Activated naive CD4-positive, alpha-beta T cell treated with anti-CD3 and anti-CD28 coated beads, Interleukin-2, amount 50 U/mL, for 72 hours (primary cell): ENCODE data around the gene PRKCQ. TPM values are rescaled to one million over a fixed set of nuclear protein-coding genes. Genes with fewer than 3 reads are reported as not detected.
"Not testable (repeated sequence)": the region's sequence is repeated elsewhere in the genome, so short reads cannot be mapped to it uniquely, and the experiment has no call there.

Experiments used
- ATAC-seq, 2 donors: fragments of 150-1000 bp; cut with Tn5 transposase; 2 replicates each; pipeline ENCODE4 v1.10.0; 2021; ENCODE audit warnings: mild to moderate bottlenecking in 2 of 2, moderate library complexity in 2 of 2
- DNase-seq, 2 donors: peaks; one replicate each; pipeline ENCODE4 v3.0.0; 2021 to 2022; ENCODE audit warnings: low spot score in 2 of 2
- H3K27ac Mint-ChIP-seq, 2 donors: one replicate each; pipeline ENCODE4 v1.8.0; 2022; ENCODE audit warnings: mild to moderate bottlenecking in 2 of 2, mixed read lengths in 2 of 2
- H3K36me3 Mint-ChIP-seq, 2 donors: one replicate each; pipeline ENCODE4 v1.8.0; 2022; ENCODE audit warnings: mixed read lengths in 2 of 2
- H3K9me3 Mint-ChIP-seq, 2 donors: one replicate each; pipeline ENCODE4 v1.8.0; 2022; ENCODE audit warnings: mixed read lengths in 2 of 2
- total RNA-seq, 2 donors: library from RNA; stranded (reverse); gene quantifications; one replicate each; pipeline ENCODE4 v1.2.3, GENCODE V29; 2022

The PRKCQ gene
- total RNA-seq, 2 donors from 2014 or later: 27.5 to 48.4 TPM

GRCh38 chr10:6439875-6440274 is 140.2 kb downstream of the PRKCQ start:
- peak overlapping the region in 1 of 2 donors; percentile 80 for H3K27ac Mint-ChIP-seq
- not testable (repeated sequence) for H3K9me3 Mint-ChIP-seq
- peaks cover 15 to 34% of the 10 kb centered on the region in 2 donors for H3K36me3 Mint-ChIP-seq
- DNase-seq (peak in 1 of 2 donors; percentile 63), ATAC-seq (peak in 1 of 2 donors; percentile 92)

- DNase-seq (no peak), ATAC-seq (no peak)
- no peaks in the 10 kb centered on the region for H3K9me3 Mint-ChIP-seq
- H3K36me3 Mint-ChIP-seq: peaks cover 5 to 18% of the 10 kb centered on the region in 2 donors
- H3K27ac Mint-ChIP-seq: peak overlapping the region in 1 of 2 donors; percentile 37
Measured at GRCh38 chr10:6431861-6432260, 148.2 kb downstream of the PRKCQ start.

GRCh38 chr10:6431186-6431585 is 148.9 kb downstream of the PRKCQ start:
- ATAC-seq (no peak), DNase-seq (no peak)
- Mint-ChIP-seq H3K36me3 (peaks cover 5 to 21% of the 10 kb centered on the region in 2 donors), H3K9me3 (no peaks in the 10 kb centered on the region), H3K27ac (peak overlapping the region in 1 of 2 donors; percentile 63)

GRCh38 chr10:6430423-6430980 is 149.6 kb downstream of the PRKCQ start:
- H3K36me3 Mint-ChIP-seq: peaks cover 5 to 28% of the 10 kb centered on the region in 2 donors
- ATAC-seq: no peak
- no peak for DNase-seq
- H3K9me3 Mint-ChIP-seq: no peaks in the 10 kb centered on the region
- H3K27ac Mint-ChIP-seq: no peak overlapping the region

GRCh38 chr10:6427357-6427959 is 152.6 kb downstream of the PRKCQ start:
- H3K9me3 Mint-ChIP-seq: no peaks in the 10 kb centered on the region
- peak overlapping the region in 1 of 2 donors; percentile 45 for H3K27ac Mint-ChIP-seq
- ATAC-seq (no peak), DNase-seq (no peak)
- peaks cover 5 to 33% of the 10 kb centered on the region in 2 donors for H3K36me3 Mint-ChIP-seq

DNA sequence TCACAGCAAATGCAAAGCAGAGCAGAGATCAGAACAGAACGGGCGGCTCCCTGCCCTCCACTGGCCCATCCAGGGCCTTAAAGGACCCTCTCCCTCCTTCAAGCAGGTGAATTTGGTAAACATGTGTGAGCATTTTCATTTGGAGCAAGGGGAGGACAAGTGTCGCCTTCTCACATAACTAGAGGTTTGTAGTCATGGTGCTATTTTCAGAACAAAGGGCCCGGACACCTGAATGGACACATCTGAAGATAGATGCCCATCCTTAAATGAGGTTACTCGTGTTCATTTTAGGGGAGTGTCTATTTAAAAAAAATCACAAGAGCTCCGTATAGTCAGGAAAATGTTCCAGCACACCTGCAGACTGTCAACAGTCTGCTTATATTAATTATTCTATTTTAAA is 153.8 kb downstream of the PRKCQ start:
- no peak for ATAC-seq
- H3K27ac Mint-ChIP-seq: peak overlapping the region; percentile 54 to 76

DNA sequence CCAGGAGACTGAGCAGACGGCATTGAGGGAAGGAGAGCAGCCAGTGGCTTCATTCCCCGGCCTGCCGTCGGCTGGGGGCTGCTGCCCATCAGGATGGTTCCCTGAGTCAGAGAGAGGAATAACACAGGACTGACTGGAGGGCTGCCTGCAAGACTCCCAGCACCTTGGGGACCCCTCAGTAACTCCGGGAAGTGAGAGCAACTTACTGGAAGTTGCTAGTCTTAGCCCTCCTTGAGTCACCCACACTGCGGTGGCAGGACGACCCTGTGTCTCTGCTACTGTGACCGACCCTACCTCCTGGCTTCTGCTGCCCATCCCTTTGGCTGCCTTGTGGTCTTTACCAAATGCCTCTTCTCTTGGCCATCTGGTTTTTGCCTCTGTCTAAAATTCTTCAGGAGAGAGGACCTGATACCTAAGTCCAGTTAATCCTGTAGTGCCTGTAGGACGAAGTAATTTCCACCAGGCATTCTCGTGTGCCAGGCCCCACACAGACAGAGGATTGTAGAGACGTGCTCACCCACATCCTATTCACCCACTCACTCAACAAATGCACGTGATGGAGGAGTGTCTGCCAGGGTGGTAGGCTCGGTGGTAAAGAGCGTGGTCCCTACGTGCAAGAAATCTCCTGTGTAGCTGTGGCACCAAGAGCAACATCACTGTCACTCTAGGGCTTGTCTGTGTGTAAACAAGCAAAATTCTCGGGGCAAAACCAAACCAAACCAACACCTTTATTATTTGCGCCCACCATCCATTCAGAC is 156.5 kb downstream of the PRKCQ start:
- DNase-seq (no peak), ATAC-seq (peak; percentile 20 to 38)
- Mint-ChIP-seq H3K27ac (peak overlapping the region; percentile 85 to 94), H3K36me3 (peaks cover 5 to 40% of the 10 kb centered on the region in 2 donors), H3K9me3 (peaks cover 0 to 6% of the 10 kb centered on the region in 2 donors)

More for the DNA sequence above, 153.8 kb downstream of the PRKCQ start:
- no peak for DNase-seq
- Mint-ChIP-seq H3K36me3 (peaks cover 5 to 33% of the 10 kb centered on the region in 2 donors), H3K9me3 (no peaks in the 10 kb centered on the region)

GRCh38 chr10:6423004-6423403 is 157.1 kb downstream of the PRKCQ start:
- Mint-ChIP-seq H3K9me3 (peaks cover 0 to 6% of the 10 kb centered on the region in 2 donors), H3K36me3 (peaks cover 5 to 37% of the 10 kb centered on the region in 2 donors), H3K27ac (peak overlapping the region; percentile 85 to 94)
- ATAC-seq (peak; percentile 94 to 97), DNase-seq (peak; percentile 37 to 67)

GRCh38 chr10:6418613-6419216 is 161.4 kb downstream of the PRKCQ start:
- Mint-ChIP-seq H3K9me3 (peaks cover 0 to 6% of the 10 kb centered on the region in 2 donors), H3K27ac (no peak overlapping the region), H3K36me3 (peaks cover 0 to 6% of the 10 kb centered on the region in 2 donors)
- no peak for DNase-seq
- no peak for ATAC-seq

- DNase-seq (no peak), ATAC-seq (no peak)
- Mint-ChIP-seq H3K36me3 (peaks cover 0 to 6% of the 10 kb centered on the region in 2 donors), H3K27ac (no peak overlapping the region), H3K9me3 (peaks cover 0 to 6% of the 10 kb centered on the region in 2 donors)
Measured at GRCh38 chr10:6418167-6418566, 161.9 kb downstream of the PRKCQ start.

- ATAC-seq (peak; percentile 71 to 80), DNase-seq (peak in 1 of 2 donors; percentile 27)
- peaks cover 0 to 6% of the 10 kb centered on the region in 2 donors for H3K36me3 Mint-ChIP-seq
- no peak overlapping the region for H3K27ac Mint-ChIP-seq
- H3K9me3 Mint-ChIP-seq: peaks cover 0 to 6% of the 10 kb centered on the region in 2 donors
Measured at GRCh38 chr10:6416892-6417512, 163.1 kb downstream of the PRKCQ start.

GRCh38 chr10:6411436-6411835 is 168.6 kb downstream of the PRKCQ start:
- no peak for ATAC-seq
- DNase-seq: no peak
- no peaks in the 10 kb centered on the region for H3K9me3 Mint-ChIP-seq

GRCh38 chr10:6410830-6411229 is 169.2 kb downstream of the PRKCQ start:
- peak overlapping the region; percentile 5 to 91 for H3K27ac Mint-ChIP-seq
- DNase-seq: no peak
- H3K9me3 Mint-ChIP-seq: no peaks in the 10 kb centered on the region
- H3K36me3 Mint-ChIP-seq: no peaks in the 10 kb centered on the region
- ATAC-seq: no peak

More at GRCh38 chr10:6411436-6411835, 168.6 kb downstream of the PRKCQ start:
- no peaks in the 10 kb centered on the region for H3K36me3 Mint-ChIP-seq
- no peak overlapping the region for H3K27ac Mint-ChIP-seq

DNA sequence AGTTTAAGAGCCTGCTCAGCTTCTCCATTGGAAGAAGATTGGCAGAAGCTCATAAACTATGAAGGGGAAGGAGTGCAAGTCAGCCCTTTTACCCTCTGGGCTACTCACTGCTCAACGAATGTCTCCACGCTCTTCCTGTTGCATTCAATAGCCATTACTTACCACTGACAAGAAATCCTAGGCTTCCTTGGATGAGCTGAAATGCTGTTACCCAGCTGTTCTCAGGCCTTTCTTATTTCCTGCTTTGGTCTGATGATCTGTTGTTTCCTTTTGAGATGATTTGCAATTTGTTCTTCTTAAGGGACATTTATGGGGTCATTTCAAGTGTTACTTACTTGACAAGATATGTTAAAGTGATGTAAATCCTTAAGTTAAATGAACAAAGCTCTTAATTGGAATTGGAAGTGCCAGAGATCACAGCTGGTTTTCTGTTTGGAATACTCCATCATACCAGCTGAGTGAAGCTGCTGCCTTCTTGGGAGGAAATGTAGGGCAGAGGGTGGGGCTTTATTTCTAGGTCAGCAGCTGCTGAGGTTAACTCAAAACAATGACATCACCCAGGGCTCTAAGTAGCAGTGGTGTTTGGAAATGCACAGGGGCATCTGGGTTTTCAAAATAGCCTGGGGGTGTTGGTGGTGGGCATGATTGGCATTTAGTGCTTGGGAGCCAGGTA is 170.0 kb downstream of the PRKCQ start:
- peak overlapping the region; percentile 5 to 91 for H3K27ac Mint-ChIP-seq
- no peak for DNase-seq
- ATAC-seq: peak; percentile 53 to 65
- H3K9me3 Mint-ChIP-seq: no peaks in the 10 kb centered on the region
- H3K36me3 Mint-ChIP-seq: no peaks in the 10 kb centered on the region

GRCh38 chr10:6408799-6409198 is 171.3 kb downstream of the PRKCQ start:
- Mint-ChIP-seq H3K9me3 (no peaks in the 10 kb centered on the region), H3K36me3 (no peaks in the 10 kb centered on the region), H3K27ac (no peak overlapping the region)
- DNase-seq (no peak), ATAC-seq (no peak)
